Activated gamma-delta T cell treated with anti-CD3 and anti-CD28 coated beads, Interleukin-2, amount 50 U/mL, for 16 hours (primary cell): ENCODE data around the gene MINDY2.
"Not testable (repeated sequence)": the region's sequence is repeated elsewhere in the genome, so short reads cannot be mapped to it uniquely, and the experiment has no call there.

ENCODE experiments used
- DNase-seq: peaks from one replicate; pipeline ENCODE4 v3.0.0-alpha.2; 2020; ENCODE audit warnings: low read depth

The MINDY2 gene

DNA sequence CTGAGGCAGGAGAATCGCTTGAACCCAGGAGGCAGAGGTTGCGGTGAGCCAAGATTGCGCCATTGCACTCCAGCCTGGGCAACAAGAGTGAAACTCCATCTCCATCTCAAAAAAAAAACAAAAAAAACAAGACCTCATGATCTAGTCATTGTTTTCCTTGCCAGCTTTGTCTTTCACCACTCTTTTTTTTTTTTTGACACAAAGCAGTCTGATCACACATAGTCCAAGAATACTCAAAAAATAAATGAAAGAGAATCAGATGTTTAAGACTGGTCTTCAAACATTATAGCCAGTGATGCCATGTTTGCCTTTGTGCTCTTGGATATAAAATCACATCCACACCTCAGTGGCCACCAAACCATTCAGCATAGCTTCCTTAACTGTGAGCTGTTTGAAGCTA lies 15.8 kb upstream of the MINDY2 start:
- no peak for DNase-seq

DNA sequence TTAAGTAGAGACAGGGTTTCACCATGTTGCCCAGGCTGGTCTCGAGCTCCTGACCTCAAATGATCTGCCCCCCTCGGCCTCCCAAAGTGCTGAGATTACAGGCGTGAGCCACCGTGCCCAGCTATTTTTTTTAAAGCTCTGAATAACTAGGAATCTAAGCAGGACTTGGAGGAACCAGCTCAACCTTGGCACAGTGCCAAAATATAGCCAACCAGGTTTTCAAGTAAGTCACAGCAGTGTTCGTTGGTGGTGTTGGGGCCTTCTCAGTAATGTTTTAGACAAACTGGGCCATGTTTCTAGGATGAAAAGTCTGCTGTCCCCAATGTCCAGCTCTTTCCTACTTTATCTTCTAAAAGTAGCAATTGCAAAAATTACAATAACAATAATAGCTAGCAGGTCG lies 15.1 kb upstream of the MINDY2 start:
- no peak for DNase-seq

DNA sequence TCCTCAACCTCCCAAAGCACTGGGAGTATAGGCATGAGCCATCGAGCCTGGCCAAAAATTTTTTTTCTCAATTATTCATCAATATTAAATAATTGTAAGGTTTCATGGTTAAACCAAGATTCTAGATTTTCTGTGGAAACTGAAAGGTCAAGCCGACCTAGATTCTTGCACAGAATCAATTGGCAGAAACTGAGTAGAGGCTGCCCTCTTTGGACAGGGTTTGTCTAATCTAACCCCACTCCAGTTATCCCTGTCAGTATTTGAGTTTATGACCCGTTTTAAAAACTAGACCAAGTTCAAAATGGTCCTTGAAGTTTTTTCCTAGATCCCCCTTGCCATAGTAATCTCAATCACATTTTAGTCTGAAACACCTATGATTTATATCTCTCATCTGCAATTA lies 13.0 kb upstream of the MINDY2 start:
- no peak for DNase-seq

DNA sequence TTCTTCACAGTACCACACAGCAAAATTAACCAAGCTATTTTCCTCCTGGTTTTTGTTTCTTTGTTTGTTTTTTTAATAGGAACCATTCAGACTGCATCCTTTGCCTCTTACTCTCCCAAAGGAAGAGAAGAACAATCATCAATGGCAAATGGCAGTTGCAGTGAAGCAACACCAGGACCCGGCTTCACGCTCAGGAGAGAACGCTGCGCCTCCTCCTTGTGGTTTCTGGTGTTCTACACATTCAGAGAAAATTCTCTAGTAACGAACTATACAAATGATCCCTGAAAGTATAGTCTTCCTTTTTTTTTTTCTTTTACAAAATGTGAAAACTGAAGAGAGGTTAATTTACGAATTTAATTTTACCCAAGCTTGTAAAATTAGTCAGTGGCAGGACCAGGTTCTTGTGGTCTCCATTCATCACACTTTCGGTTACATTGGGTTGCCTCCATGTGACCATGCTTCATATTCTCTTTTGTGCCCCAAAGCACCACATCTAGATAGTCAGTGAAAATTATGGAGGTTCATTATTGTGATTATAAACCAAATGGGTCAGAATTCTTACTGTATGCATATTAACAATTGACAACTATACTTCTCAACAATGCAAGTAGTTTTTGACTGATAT lies 10.6 kb upstream of the MINDY2 start:
- DNase-seq, result no peak

DNA sequence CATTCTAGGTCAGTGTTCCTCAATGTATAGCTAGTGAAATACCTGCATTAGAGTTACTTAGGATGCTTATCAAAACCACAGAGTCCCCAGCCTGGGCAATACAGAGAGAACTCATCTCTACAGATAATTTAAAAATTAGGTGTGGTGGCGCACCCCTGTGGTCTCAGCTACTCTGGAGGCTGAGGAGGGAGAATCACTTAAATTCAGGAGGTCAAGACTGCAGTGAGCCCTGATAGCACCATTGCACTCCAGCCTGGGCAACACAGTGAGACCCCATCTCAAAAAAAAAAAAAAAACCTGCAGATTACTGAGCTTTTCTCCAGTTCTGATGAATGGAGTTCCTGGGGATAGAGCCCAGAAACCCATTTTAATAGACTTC lies 10.1 kb upstream of the MINDY2 start:
- DNase-seq, result no peak

DNA sequence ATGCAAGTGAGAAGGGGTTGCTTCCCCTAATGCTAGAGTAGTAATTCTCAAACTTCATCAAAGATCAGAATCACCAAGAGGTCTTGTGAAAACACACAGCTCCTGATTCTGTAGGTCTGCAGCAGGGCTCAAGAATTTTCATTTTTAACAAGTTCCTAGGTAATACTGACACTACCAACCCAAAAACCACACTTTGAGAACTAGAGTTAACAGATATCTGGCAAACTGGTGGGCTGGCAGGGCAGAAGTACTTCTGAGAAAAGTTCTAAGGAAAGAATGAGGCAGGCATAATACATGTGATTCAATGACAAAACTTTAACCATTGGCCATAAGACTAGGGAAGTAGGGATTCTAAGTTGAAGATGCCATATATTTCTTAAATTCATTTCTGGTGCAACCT lies 8.8 kb upstream of the MINDY2 start:
- DNase-seq, result no peak

DNA sequence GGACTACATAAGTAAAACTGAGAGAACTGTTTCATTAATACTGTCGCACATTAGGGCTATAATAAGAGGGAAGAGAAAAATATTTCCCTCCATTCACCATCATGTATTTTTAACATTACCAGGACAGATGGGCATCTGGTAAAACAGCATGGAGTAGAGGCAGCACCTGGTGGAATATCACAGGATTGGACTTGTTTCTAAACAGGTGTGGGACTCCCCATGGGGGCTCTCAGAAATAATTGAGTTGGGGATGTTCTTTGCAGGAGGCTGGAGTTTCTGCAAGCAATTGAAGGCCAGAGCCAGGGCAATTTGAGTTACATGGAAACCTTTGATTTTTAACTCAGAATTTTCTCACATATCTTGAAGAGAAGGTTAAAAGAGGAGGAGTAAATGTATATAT lies 8.4 kb upstream of the MINDY2 start:
- DNase-seq, result no peak

DNA sequence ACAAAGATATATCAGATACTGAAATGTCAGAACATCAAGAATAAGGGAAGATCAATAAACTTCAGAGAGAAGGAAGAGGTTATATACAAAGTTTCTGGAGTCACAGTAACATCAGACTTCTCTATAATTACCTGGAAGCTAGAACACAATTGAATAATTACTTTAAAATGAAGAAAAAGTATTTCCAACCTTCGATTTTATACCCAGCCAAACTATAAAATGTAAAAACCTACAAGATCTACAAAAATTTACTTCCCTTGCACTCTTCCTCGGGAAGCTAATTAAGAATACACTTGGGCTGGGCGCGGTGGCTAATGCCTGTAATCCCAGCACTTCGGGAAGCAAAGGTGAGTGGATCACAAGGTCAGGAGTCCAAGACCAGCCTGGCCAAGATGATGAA lies 6.6 kb upstream of the MINDY2 start:
- no peak for DNase-seq

DNA sequence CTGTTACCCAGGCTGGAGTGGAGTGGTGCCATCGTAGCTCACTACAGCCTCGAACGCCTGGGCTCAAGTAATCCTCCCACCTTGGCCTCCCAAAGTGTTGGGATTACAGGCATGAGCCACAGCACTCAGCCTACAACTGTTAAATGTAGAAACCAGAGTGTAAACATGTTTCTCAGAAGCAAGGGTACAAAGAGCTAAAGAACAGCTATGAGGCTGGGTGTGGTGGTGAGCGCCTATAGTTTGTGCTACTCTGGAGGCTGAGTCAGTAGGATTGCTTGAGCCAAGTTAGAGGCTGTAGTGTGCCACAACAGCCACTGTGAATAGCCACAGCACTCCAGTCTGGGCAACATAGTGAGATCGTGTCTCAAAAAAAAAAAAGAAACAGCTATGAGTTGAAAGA lies 4.8 kb upstream of the MINDY2 start:
- no peak for DNase-seq

DNA sequence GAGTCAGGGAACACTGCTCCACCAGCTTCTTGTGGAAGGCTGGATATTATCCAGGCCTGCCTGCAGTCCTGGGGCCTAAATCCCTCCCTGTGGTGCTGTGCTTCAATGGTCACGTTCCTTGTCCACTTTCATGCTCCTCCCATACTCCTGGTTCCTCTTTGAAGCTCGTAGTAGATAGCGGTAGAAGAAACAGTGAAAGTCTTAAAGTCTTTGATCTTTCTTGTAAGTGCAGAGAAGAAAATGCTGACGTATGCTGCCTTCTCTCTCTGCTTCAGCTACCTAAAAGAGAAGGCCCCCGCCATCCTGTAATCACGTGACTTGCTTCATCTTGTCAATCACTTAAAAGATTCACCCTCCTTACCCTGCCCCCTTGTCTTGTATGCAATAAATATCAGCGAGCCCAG lies 2.5 kb upstream of the MINDY2 start:
- not testable (repeated sequence) for DNase-seq

DNA sequence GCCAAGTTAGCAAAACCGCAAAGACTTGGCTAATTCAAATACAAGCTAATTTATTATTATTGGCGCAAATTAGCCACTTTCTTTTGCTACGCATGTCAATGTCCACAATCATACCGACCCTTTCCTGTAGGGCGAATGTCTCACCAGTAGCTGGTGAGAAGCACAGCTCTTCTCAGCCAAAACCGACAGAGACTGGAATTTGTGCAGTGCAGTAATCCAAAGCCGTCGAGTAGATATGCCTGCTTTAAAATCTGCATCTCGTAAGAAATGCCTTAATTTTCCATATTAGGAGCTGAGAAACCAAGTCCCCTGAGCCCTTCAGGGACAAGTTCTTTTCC lies 614 bp upstream of the MINDY2 start:
- no peak for DNase-seq

DNA sequence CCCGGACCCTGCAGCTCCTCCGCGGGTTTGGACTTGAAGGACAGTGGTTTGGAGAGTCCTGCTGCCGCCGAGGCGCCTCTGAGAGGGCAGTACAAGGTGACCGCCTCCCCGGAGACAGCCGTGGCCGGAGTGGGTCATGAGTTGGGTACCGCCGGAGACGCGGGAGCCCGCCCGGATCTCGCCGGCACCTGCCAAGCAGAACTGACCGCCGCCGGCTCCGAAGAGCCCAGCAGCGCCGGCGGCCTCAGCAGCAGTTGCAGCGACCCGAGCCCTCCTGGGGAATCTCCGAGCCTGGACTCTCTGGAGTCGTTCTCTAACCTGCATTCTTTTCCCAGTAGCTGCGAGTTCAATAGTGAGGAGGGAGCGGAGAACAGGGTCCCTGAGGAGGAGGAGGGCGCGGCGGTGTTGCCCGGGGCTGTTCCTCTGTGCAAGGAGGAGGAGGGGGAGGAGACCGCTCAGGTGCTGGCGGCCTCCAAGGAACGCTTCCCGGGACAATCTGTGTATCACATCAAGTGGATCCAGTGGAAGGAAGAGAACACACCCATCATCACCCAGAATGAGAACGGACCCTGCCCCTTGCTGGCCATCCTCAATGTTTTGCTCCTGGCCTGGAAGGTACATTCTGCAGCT lies 634 bp downstream of the MINDY2 start:
- DNase-seq, result no peak

DNA sequence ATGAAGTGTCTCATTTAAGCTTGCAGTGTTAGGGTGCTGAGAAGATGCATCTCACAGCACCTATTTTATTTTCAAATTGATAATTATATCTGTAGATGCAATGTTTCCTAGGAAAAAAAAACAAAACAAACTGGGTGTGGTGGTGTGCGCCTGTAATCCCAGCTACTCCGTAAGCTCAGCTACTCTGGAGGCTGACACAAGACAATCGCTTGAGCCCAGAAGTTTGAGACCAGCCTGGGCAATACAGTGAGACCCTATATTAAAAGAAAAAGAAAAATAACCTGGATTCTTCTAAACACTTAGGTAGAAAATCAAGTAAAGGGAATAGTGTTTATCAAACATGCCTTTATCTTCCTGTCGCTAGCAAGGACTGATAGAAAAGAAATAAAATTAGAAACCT lies 1.9 kb downstream of the MINDY2 start:
- no peak for DNase-seq

DNA sequence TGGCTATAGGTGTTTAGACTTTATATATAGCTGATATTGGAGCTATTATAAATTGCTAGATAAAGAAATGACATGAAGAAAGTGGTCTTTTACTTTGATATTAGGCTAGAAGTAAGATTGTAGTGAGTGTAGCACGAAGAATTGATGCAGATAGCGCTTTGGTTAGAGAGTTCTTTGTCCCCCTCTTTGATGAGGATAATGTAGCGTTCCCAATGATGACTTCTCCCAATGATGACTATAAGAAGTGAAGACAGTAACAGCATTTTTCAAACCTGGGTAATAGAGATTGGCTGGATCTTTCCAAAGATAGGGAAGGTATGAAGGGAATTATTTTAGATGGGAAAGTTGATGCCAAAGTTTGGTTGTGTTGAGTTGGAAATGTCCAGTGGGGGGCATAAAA lies 4.3 kb downstream of the MINDY2 start:
- no peak for DNase-seq

DNA sequence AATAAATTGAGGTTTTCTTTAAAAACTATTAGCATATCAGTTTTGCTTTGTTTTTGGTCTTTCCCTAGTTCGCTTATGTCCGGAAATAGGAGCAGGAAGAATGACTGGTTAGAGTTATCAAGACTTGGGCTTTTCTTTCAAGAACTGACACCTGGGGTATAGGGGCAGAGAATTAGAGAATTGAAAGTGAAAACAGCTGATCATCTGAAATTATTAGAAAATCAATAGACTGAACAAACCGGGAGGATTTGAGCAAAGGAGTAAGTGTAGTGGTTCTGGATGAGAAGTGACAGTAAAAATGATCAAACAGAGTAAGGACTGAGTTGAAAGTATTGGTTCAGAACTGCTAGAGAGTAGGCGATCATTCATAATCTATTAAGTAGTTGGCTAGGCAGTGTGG lies 6.0 kb downstream of the MINDY2 start:
- no peak for DNase-seq

DNA sequence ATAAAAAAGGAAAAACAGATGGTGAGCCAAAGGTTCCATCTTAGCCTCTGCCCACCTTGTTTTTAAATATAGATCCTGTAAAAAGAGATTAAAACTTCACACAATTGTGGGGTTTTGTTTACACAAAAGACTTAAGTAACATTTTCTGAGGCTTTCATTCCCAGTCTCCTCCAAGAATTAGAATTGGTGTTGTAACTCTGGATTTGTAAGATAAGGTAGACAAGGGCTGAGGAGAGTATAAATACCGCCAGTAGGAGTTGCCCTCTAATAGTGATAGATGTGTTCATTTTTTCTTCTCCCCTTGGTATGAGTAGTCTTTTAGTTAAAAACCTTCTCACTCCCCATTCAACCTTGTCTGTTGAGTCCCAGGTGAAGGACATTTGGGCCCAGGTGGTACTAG lies 8.5 kb downstream of the MINDY2 start:
- DNase-seq, result no peak

DNA sequence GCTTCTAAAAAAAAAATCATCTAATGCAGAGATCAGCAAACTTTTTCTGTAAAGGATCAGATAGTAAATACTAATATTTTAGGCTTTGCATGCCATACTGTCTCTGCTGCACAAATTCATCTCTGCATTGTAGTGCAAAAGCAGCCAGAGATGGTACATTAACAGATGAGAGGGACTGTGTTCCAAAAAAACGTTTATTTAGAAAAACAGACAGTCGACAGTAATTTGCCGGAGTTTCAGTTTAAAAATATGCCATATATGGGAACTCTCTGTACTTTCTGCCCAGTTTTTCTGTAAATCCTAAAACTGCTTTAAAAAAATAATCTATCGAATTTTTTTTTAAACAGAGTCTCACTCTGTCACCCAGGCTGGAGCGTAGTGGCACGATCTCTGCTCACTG lies 14.3 kb downstream of the MINDY2 start:
- DNase-seq, result no peak

DNA sequence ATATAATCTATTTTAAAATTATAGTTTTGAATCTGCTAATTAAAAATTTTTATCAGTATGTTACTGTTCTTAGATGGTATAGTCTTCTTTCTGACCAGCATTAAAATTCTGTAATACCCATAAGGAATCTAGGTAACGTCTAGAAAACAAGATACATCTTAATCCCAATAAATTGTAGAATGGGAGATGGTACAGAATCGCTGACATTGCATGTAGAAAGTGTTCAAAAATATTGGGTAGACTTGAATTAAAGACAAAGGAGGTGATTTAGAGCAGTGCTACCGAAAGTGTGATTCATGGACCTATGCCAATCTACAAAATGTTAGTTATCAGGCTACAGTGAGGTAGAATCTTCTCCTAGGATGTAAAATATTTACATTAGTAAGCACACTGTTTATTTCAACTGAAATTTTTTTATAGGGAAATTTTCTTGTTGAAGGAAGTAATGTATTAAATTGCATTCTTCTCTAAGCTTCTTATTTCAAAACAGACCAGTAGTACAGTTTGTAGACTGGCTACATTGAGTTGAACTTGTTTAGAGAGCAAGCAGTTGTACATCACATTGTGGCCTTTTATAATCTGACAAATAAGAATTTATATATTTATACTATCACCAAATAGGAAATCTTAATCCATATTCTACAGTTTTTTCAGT lies 17.1 kb downstream of the MINDY2 start:
- DNase-seq, result no peak

DNA sequence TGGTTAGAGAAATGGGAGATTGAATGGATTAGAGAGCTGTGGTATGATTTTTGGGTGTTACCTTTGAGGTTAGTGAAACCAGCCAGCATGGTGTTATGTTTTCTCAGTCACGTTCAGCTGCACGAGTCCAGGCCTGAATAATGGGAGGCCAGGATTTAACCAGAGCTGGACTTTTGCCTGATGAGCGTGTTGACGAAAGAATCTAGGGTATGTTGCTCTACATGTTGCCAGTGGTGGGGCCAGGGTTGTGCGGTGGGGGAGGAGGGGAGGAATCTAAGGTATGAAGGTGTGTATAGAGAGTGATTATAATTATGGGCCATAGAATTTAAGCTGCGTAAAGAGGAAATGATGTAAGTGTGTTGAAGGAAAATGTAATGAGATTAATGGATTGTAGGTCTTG lies 22.8 kb downstream of the MINDY2 start:
- DNase-seq, result no peak

DNA sequence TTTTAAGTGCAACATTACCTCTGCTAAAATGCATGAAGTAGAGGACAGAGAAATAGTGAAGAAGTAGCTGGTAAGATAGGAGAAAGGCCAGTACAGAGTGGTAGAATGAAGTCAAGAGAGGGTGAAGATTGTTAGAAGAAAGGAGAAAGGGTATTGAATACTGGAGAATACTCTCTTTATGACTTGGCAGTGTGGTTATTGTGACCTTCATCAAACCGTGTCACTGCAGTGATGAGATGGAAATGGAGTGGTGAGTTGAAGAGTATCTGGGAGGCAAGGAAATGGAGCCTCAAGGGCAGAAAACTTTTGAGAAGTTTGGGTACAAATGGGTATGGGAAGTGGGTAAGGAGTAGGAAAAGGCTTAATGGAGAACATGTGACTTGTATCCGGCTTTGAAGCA lies 24.7 kb downstream of the MINDY2 start:
- DNase-seq, result no peak

DNA sequence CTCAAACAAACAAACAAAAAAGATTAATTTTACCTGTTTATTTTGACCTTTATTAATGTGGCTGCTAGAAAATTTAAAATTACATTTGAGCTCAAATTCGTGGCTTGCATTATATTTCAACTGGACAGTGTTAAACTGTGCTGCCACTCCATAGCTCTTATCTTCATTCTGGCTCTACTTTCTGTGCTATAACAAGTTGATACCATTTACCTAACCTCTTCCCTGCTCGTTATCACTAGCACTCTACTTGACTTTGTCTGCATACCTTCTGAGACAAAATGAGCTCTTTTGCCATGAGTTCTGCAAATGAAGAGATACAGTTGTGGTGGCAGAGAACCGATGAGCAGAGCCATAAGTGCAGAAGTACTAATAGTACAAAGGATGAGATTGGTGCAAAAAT lies 26.4 kb downstream of the MINDY2 start:
- no peak for DNase-seq

DNA sequence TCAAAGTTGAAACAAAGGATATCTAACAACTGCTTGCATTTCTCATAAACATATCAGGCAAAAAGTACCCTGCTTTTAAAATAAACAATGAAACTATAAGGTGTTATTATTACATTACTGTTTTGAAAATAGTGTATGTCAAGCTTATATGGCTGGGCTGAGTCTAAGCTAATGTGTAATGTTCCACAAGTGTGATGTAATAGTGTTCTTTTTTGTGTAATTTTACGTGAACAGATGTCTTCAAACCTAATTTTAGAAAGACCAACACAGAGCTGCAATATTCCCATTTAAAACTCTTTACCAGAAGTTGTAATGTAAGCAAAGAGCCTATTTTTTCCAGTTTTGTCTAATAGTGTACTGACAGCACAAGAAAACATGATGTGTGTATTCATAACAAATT lies 34.0 kb downstream of the MINDY2 start:
- DNase-seq, result no peak

DNA sequence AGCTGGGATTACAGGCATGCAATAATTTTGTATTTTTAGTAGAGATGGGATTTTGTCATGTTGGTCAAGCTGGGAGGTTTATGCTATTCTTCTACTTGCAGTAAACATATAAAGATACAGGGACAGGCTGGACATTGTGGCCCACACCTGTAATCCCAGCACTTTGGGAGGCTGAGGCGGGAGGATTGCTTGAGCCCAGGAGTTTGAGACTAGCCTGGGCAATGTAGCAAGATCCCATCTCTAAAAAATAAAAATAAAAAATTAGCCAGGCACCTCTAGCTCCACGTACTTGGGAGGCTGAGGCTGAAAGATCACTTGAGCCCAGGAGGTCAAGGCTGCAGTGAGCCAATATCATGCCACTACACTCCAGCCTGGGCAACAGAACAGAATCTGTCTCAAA lies 52.2 kb downstream of the MINDY2 start:
- DNase-seq, result not testable (repeated sequence)

DNA sequence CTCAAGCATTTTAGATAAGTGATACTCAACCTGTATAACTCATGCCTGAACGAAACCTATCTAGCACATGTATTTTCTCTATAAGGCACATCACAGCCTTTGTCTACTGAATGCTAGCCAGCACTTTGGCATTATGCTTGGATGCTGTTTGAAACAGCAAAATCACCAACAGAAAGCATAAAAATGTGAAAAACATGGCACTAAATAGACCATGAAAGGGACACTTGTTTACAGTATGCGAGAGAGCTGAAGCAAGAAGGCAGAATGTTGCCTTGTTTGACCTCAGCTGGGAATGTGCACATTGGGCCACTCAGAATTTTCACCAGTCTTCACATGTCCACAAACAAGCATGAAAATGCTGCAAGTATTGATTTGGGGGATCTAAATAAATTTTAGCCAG lies 59.5 kb downstream of the MINDY2 start:
- no peak for DNase-seq
